Hypothalamus (tissue), 51 donors: Measurements from ENCODE around the gene LDB2.
"Not testable (repeated sequence)": the region's sequence is repeated elsewhere in the genome, so short reads cannot be mapped to it uniquely, and the experiment has no call there.

Experiments used
- DNase-seq, 51 donors: peaks; one replicate each; lab custom pipeline; 2025; lab: John Stamatoyannopoulos, UW

Gene LDB2

GRCh38 chr4:16663732-16664131 lies 234.7 kb downstream of the LDB2 start:
- DNase-seq: no peak

DNA sequence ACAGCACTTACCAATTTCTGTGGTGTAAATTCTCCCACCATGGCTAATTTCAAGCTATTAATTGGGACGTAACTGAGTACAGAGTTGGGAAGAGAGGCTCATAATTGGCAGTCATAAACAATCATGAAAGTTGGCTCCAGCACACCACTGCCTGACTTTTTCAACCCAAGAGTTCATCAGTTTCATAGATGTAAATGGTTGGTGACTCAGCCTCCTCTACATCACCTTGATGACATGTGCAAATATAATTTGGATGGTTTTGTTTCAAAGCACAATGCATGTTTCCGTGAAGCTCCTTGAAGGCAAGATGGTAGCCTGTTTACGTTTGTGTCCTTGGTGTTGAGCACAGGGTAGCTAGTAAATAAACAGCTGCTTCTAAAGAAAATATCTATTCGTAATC lies 235.1 kb downstream of the LDB2 start:
- no peak for DNase-seq

GRCh38 chr4:16661813-16662212 lies 236.6 kb downstream of the LDB2 start:
- no peak for DNase-seq

GRCh38 chr4:16660656-16661055 lies 237.8 kb downstream of the LDB2 start:
- DNase-seq: no peak

- DNase-seq: peak in 1 of 51 donors; percentile 48
These were observed 238.8 kb downstream of the LDB2 start for GRCh38 chr4:16659694-16660093.

GRCh38 chr4:16659079-16659478 lies 239.4 kb downstream of the LDB2 start:
- no peak for DNase-seq

GRCh38 chr4:16658183-16658582 lies 240.3 kb downstream of the LDB2 start:
- DNase-seq: no peak

GRCh38 chr4:16655111-16655510 lies 243.3 kb downstream of the LDB2 start:
- no peak for DNase-seq

DNA sequence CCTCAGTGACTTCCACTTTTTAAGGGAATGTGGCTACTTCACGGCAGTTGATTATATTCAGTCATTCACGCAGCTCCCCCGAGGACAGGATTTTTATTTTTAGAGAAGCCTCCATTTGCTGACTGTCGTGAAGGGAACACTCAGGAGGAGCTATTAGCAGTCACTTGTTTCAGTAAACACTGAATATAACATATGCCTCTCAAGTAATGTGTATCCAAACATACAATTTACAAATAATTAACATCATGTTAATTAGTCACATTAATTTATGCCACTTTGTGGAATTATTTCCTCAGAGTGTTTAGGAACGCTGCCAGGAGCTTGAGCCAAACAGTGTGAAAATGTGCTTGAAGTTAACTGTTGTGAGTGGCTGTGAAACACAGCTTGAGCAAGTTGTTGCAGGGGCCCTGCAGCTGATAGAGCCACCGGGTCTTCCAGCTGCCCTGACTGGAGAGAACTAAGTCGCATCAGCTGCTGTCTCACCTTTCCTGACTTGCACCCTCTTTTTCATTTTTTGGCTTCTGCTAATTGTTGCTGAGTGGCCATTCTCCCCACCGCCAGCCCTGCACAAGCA lies 245.6 kb downstream of the LDB2 start:
- DNase-seq: no peak

DNA sequence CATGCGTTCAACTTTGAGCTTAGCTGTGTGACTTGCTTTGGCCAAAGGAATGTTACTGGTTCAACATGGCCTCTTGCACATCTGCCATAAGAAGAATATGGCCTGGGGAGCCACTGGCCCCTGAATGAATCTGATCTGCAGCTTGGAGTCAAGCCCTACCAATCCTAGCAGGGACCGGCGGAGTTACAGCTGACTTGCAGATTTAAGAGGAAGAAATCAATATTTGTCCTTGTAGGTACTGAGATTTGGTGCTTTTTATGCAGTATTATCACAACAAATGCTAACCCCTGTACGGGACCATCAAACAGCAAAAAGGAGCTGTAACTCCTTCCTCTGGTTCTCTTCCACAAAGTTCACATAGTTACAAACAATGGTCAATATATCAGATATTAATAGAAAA lies 252.0 kb downstream of the LDB2 start:
- no peak for DNase-seq

- no peak for DNase-seq
These were observed 254.6 kb downstream of the LDB2 start for GRCh38 chr4:16643893-16644292.

DNA sequence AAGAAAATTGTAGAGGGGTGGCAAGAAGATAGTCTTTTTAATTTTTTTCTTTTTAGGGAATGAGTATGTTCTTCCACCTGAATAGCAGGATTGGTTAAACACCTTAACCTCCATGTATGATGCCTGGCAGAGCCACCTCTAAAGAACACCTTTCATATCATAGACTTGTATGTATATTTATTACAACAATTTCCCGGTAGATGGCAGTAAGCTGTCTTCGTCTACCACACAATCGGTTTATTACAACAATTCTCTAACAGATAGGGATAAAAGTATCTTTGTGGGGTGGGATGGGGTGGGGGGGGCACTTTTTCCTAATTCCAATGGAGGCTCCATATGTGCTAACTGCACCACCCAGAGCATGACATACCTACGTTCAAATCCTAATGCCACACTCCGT lies 255.5 kb downstream of the LDB2 start:
- peak in 1 of 51 donors; percentile 48 for DNase-seq

DNA sequence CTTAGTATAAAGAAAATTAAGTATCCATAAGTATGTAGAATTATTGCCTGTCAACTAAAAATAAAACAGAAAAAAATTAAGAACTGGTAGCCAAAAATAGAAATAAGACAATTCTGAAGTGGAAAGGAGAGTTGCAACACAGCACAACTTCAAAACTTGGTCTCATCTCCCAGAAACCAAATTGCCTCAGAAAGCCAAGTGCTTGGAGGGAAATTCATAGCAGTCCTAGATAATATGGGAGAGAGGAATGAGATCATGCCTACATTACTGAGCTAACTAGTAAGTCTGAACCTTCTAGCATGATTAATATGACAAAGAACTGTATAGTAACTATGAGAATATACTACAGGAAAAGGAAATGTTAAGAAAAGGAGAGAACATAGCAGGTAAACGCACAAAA lies 256.5 kb downstream of the LDB2 start:
- no peak for DNase-seq

DNA sequence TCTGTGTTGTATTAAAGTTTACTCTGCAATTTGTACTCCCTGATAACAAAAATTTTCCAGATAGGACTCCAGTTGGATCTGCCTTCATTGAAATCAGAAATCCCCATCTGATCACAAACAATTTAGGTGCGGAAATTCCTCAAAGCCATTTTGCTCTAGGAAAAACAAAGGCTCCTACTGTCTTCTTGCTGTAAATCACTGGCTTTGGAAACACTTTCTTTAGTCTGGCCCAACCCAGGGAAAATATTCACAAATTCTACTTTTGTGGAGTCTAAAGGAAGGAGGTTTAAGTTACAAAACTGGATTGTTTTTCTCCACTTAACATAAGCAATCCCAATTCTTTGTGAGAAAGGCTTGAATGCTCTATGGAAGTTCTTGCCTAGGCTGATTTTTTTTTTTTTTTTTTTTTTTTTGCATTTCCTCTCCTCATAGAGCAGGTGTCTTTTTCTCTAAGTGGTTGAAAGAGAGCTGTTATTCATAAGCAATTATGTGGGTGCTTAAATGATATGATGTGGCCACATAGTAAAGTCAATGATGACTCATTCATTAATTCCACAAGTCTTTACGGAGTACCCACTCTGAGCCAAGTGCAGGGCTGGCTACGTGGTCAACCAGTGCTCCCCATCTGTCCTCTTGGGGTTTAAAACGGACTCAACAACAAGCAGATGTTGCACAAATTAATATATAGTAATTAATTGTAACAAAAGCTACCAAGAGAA lies 261.4 kb downstream of the LDB2 start:
- DNase-seq: no peak

GRCh38 chr4:16636304-16636703 lies 262.1 kb downstream of the LDB2 start:
- no peak for DNase-seq

- DNase-seq: peak in 2 of 51 donors; percentile 1 to 2
These were observed 269.2 kb downstream of the LDB2 start for GRCh38 chr4:16629274-16629673.

- not testable (repeated sequence) for DNase-seq
These were observed 269.6 kb downstream of the LDB2 start for GRCh38 chr4:16628835-16629234.

- DNase-seq: no peak
These were observed 270.4 kb downstream of the LDB2 start for GRCh38 chr4:16627999-16628398.

DNA sequence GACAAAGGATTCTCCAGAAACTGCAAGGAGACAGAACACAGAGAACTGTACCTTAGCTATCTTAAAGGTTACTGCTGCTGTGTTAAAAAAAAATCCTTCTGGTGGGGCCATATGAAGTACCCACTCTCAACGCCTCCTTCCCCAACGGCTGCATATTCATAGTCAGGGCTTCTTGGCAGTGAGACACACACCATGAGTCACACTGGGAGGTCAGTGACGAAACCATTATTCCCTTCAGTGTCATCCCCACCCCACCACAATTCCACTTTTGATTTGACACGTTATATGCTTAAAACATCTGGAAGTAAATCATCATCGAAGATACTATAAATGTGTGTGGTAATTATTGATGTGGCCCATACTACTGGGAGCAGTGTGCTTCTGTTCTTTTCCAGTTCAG lies 271.5 kb downstream of the LDB2 start:
- peak in 5 of 51 donors; percentile 5 to 40 (median 12) for DNase-seq

DNA sequence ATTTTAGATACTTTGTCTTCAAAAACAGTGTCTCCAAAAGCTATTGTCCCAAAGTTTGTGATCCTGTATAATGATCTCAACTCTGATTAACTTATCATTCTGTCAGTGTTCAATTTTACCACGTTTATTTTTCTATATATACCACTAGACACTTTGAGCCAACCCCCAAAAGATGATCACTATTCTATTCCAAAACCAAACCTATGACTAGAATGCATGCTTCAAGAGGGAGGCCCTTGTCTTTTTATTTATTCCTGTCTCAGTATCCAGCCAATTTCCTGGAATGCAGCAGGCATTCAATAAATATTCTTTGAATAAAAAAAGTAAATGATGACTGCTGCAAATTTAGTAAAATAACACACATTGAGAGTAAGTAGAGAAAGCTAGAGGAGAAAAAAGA lies 275.6 kb downstream of the LDB2 start:
- no peak for DNase-seq

GRCh38 chr4:16617435-16617834 lies 281.0 kb downstream of the LDB2 start:
- no peak for DNase-seq

- no peak for DNase-seq
These were observed 281.4 kb downstream of the LDB2 start for GRCh38 chr4:16617011-16617410.
